ENCODE data around the gene ZSCAN25.

Gene ZSCAN25

GRCh38 chr7:99677013-99677647, 60.4 kb downstream of the ZSCAN25 start:
- DNase-seq (ENCODE audit: low read depth, low spot score): no peak
- no peak overlapping the region for H3K4me3 ChIP-seq (ENCODE audit: low read length)

- no peak overlapping the region for H3K4me3 ChIP-seq (ENCODE audit: low read length)
- no peak for DNase-seq (ENCODE audit: low read depth, low spot score)
Measured at GRCh38 chr7:99677648-99678045, 60.9 kb downstream of the ZSCAN25 start.

GRCh38 chr7:99679032-99679399, 62.3 kb downstream of the ZSCAN25 start:
- H3K4me3 ChIP-seq (ENCODE audit: low read length): no peak overlapping the region
- DNase-seq (ENCODE audit: low read depth, low spot score): no peak

- DNase-seq (ENCODE audit: low read depth, low spot score): no peak
- H3K4me3 ChIP-seq (ENCODE audit: low read length): no peak within 1 kb of the TSS
Measured at GRCh38 chr7:99679400-99680191, 62.9 kb downstream of the ZSCAN25 start, which contains the start of gene CYP3A5. TSS of gene CYP3A5 (minus strand) at chr7:99679996. CDS start at chr7:99679896, 100 bp downstream.

Data from Jurkat, Clone E6-1 (cell line).